ENCODE data around the gene ROR2.

DNA sequence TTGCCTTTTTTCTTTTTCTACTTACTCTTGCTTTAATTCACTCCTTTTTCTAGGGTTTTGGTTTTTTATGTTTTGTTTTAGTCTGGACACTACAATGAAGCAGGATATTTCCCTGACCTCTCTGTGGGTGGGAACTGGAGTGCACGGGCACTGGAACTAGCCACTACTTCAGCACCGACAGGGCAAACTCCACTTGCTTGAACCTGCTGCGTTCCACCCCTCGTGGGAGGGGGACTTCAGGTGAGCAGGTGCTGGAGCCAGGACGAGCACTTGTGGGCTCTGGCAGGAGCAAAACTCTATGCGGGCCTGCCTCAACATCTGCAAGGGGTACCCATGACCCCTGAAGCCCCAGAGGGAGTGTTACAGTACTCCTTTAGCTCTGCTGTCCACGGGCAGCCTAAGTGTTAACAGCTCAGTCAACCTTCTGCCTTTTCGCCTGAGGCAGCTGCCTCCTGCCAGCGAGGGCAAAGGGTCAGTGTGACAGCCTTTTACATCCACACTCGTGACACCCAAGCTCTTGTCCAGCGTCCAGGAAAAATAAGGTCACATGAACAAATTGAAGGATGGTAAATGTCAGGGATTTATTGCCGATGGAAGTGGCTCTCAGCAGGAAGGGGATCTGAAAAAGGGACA lies 382.3 kb downstream of the ROR2 start:
- TF ChIP-seq, protein P1, sequence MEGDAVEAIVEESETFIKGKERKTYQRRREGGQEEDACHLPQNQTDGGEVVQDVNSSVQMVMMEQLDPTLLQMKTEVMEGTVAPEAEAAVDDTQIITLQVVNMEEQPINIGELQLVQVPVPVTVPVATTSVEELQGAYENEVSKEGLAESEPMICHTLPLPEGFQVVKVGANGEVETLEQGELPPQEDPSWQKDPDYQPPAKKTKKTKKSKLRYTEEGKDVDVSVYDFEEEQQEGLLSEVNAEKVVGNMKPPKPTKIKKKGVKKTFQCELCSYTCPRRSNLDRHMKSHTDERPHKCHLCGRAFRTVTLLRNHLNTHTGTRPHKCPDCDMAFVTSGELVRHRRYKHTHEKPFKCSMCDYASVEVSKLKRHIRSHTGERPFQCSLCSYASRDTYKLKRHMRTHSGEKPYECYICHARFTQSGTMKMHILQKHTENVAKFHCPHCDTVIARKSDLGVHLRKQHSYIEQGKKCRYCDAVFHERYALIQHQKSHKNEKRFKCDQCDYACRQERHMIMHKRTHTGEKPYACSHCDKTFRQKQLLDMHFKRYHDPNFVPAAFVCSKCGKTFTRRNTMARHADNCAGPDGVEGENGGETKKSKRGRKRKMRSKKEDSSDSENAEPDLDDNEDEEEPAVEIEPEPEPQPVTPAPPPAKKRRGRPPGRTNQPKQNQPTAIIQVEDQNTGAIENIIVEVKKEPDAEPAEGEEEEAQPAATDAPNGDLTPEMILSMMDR (IDR thresholded peaks at IDR 0.05), result no peak
- no peak for TF ChIP-seq POLR2A (IDR thresholded peaks at IDR 0.05)

Data from thyroid gland (tissue), 4 donors.